Measurements from ENCODE around the gene PYGM.

Gene PYGM

DNA sequence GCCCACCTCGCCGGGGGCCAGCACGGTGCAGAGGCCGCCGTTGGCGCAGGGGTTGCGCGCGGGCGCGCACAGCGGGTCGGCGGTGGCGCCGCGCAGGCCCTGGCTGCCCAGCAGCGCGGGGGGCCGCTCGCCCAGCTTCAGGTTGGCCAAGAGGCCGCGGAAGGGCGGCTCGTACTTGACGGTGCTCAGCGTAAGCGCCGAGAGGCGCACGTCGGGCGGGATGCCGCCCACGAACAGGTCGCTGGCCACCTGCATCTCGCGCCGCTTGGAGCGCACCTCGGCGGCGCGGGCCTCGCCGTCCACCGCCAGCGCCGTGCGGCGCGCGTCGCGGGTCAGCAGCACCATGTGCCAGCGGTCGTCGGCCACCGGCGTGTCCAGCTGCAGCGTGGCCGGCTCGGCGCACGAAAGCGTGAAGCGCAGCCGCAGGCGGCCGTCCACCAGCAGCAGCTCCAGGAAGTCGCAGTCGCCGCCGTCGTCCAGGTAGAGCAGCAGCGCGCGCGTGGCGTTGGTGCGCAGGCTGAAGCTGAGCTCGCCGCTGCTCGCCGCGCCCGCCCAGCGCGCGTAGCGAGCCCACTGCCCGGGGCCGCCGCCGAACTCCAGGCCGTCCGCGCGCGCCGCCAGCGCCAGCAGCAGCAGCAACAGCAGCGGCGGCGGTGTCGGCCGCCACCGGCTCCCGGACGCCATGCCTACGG, 46.6 kb downstream of the PYGM start:
- TF ChIP-seq, protein P1, sequence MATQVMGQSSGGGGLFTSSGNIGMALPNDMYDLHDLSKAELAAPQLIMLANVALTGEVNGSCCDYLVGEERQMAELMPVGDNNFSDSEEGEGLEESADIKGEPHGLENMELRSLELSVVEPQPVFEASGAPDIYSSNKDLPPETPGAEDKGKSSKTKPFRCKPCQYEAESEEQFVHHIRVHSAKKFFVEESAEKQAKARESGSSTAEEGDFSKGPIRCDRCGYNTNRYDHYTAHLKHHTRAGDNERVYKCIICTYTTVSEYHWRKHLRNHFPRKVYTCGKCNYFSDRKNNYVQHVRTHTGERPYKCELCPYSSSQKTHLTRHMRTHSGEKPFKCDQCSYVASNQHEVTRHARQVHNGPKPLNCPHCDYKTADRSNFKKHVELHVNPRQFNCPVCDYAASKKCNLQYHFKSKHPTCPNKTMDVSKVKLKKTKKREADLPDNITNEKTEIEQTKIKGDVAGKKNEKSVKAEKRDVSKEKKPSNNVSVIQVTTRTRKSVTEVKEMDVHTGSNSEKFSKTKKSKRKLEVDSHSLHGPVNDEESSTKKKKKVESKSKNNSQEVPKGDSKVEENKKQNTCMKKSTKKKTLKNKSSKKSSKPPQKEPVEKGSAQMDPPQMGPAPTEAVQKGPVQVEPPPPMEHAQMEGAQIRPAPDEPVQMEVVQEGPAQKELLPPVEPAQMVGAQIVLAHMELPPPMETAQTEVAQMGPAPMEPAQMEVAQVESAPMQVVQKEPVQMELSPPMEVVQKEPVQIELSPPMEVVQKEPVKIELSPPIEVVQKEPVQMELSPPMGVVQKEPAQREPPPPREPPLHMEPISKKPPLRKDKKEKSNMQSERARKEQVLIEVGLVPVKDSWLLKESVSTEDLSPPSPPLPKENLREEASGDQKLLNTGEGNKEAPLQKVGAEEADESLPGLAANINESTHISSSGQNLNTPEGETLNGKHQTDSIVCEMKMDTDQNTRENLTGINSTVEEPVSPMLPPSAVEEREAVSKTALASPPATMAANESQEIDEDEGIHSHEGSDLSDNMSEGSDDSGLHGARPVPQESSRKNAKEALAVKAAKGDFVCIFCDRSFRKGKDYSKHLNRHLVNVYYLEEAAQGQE (IDR thresholded peaks at IDR 0.05; ENCODE audit: insufficient read depth in 1 of 2, low read depth in 2 of 2, low read length in 2 of 2) = no peak
- TF ChIP-seq POLR2AphosphoS5 (IDR thresholded peaks at IDR 0.05; ENCODE audit: low read depth, low read length) = no peak
- no peak for TF ChIP-seq FOXP2 (optimal IDR thresholded peaks at IDR 0.05; ENCODE audit: borderline replicate concordance, extremely low read depth, extremely low read length, insufficient read depth)
- no peak for TF ChIP-seq TAF1 (IDR thresholded peaks at IDR 0.05; ENCODE audit: borderline replicate concordance, insufficient read depth, low read length)
- TF ChIP-seq SIN3A (IDR thresholded peaks at IDR 0.05; ENCODE audit: borderline replicate concordance, insufficient read depth, low read length) = no peak

DNA sequence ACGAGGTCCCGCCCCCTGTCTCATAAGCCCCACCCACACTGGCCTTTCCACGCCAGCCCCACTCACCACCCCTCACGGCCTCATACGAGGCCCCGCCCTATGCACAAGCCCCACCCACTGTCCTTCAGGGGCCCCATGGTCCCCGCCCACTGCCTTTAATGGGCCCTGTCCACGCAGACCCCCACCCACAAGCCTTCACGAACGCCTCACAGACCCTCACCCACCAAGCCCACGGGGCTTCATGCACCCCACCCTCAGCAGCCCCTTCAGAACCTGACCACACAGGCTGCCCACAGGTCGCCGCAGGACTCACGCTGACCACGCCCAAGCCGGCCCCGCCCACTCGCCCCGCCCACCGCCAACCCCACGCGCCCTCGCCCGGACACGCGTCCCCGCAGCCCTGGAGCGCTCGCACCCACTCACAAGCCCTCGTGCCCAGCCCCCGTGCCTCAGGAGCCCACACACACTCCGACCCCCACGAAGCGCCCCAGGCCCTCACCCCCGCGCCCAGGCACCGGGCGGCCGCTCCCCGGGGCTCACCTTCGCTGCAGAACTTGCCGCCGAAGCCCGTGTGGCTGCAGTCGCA, 47.3 kb downstream of the PYGM start:
- no peak for TF ChIP-seq SIN3A (IDR thresholded peaks at IDR 0.05; ENCODE audit: borderline replicate concordance, insufficient read depth, low read length)
- TF ChIP-seq TAF1 (IDR thresholded peaks at IDR 0.05; ENCODE audit: borderline replicate concordance, insufficient read depth, low read length) = no peak
- TF ChIP-seq POLR2AphosphoS5 (IDR thresholded peaks at IDR 0.05; ENCODE audit: low read depth, low read length) = no peak
- TF ChIP-seq, protein P1 (IDR thresholded peaks at IDR 0.05; ENCODE audit: insufficient read depth in 1 of 2, low read depth in 2 of 2, low read length in 2 of 2) = no peak
- TF ChIP-seq FOXP2 (optimal IDR thresholded peaks at IDR 0.05; ENCODE audit: borderline replicate concordance, extremely low read depth, extremely low read length, insufficient read depth) = no peak

DNA sequence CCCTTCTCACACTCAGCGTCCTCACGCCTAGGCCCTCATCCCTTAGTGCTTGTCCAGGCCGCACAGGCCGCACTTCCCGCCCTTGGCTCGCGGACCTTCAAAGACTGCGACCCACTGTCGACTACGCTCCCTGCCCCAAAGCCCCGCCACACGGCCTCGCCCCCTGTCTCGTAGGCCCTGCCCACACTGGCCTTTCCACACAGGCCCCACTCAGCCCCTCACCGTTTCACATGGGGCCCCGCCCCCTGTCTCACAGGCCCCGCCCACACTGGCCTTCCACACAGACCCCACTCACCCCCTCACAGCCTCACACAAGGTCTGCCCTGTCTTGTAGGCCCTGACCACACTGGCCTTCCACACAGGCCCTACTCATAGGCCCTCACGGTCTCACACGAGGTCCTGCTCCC, 47.8 kb downstream of the PYGM start:
- TF ChIP-seq TAF1 (IDR thresholded peaks at IDR 0.05; ENCODE audit: borderline replicate concordance, insufficient read depth, low read length) (no peak), POLR2AphosphoS5 (IDR thresholded peaks at IDR 0.05; ENCODE audit: low read depth, low read length) (no peak), SIN3A (IDR thresholded peaks at IDR 0.05; ENCODE audit: borderline replicate concordance, insufficient read depth, low read length) (no peak), FOXP2 (optimal IDR thresholded peaks at IDR 0.05; ENCODE audit: borderline replicate concordance, extremely low read depth, extremely low read length, insufficient read depth) (no peak)
- TF ChIP-seq, protein P1 (IDR thresholded peaks at IDR 0.05; ENCODE audit: insufficient read depth in 1 of 2, low read depth in 2 of 2, low read length in 2 of 2) = no peak

DNA sequence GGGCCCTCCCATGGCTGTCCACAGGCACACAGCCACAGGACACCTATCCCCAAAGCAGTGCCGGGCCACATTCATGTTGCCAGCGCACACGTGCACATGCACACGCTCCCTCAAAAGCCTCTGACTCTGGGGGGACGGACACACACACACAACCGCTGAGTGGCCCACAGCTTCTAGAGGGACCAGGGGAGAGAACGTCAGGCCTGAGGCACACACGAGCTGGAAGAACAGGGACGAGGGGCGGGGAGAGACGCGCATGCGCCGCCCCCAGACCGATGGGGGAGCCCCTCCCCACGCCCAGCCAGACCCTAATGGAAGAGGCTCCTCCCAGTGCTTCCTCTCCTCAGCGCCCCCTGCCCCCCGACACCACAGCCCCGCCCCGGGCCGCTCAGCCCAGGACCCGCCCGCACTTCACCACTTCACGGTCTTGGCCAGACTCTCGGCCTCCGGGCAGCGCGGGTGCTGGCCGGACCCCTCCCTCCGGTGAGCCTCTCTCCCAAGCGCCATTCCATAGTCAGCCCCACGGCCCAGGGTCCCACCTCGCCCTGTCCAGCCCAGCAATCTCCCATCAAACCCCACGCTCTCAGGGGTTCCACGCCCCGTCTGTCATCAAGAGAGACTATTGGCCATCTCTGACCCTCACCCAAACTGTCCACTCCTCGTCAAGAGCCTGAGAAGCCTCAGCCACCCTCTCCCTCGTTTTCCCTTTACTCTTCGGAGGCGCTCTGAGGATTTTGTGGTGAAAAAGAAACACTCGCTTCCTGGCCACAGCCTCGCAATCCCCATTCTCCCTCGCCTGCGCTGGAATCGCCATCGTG, 48.4 kb downstream of the PYGM start:
- TF ChIP-seq POLR2AphosphoS5 (IDR thresholded peaks at IDR 0.05; ENCODE audit: low read depth, low read length) (no peak), SIN3A (IDR thresholded peaks at IDR 0.05; ENCODE audit: borderline replicate concordance, insufficient read depth, low read length) (no peak)

DNA sequence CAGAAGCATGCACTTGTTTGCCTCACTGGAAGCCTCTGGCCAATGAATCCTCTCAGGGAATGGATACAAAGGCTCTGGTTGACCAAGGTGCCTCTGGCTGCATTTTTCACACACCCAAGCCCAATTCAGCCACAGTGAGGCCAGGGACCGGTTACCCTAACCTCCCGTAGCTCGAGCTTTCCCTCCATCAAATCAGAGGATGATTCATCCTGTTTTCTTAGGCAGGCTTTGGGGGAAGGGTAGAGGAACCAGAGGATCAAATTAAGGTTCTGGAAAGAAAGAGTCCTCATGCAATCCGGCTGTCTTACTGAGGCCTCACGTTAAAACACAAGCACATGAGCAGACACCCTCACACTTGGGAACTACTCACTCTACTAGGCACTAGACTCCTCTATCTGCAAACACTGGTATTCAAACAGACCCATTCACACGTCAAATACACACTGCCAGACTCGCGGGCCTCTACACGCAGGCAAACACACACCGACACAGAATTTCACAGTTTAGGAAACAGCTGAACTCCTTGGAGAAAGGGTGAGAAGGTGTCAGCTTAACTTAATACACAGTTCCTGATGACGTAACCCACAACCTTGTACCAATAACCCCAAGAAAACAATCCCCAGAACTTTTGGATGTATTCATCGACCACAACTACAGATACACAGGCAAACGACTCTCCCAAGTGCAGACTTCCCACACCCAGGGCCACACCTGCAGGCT, 49.2 kb downstream of the PYGM start:
- TF ChIP-seq POLR2AphosphoS5 (IDR thresholded peaks at IDR 0.05; ENCODE audit: low read depth, low read length) (no peak), SIN3A (IDR thresholded peaks at IDR 0.05; ENCODE audit: borderline replicate concordance, insufficient read depth, low read length) (no peak), TAF1 (IDR thresholded peaks at IDR 0.05; ENCODE audit: borderline replicate concordance, insufficient read depth, low read length) (no peak), FOXP2 (optimal IDR thresholded peaks at IDR 0.05; ENCODE audit: borderline replicate concordance, extremely low read depth, extremely low read length, insufficient read depth) (no peak)
- TF ChIP-seq, protein P1 (IDR thresholded peaks at IDR 0.05; ENCODE audit: insufficient read depth in 1 of 2, low read depth in 2 of 2, low read length in 2 of 2) = no peak

Measured in PFSK-1 (cell line).